ENCODE results near the gene CBL. TPM values are rescaled to one million over a fixed set of nuclear protein-coding genes. Genes with fewer than 3 reads are reported as not detected.

Gene CBL
- total RNA-seq, 2 experiments from 2014 or later = 19.2 to 59.1 TPM

GRCh38 chr11:119318240-119319135 lies 112.3 kb downstream of the CBL start:
- ChIA-PET CTCF (ENCODE audit: unreplicated experiment) (no interaction called here), POLR2A (interaction anchor here (0.6 to 1.7 kb wide), 3 partner anchors 17 to 154 kb away, joined by 3 to 4 read pairs (median 3); no protein-coding TSS in a partner anchor)
- H3K27ac ChIP-seq (ENCODE audit: low read depth, low read length, poor library complexity, severe bottlenecking) = peak overlapping the region; percentile 9
- BruUV-seq (replicated peaks) = no TSS peak
- DNase-seq (ENCODE audit: low spot score) = peak; percentile 67
- H3K36me3 ChIP-seq (ENCODE audit: insufficient read depth, low read length) = no peaks in the 10 kb centered on the region
- peaks cover 58% of the 10 kb centered on the region for H3K4me1 ChIP-seq (ENCODE audit: insufficient read depth, low read length, poor library complexity, severe bottlenecking)
- H2AFZ ChIP-seq (ENCODE audit: low read length) = no peak overlapping the region
- no peaks in the 10 kb centered on the region for H3K9me3 ChIP-seq (ENCODE audit: low read length)
- no peaks in the 10 kb centered on the region for H4K20me1 ChIP-seq (ENCODE audit: insufficient read depth, low read length)
- intact Hi-C loops (cut with micrococcal nuclease; ENCODE audit: unreplicated experiment) = no loop called here
- H3K79me2 ChIP-seq (ENCODE audit: insufficient read depth, low read depth, low read length) = no peaks in the 10 kb centered on the region
- no peak overlapping the region for H3K4me3 ChIP-seq (ENCODE audit: low read depth, low read length, poor library complexity, severe bottlenecking)
- peak overlapping the region; percentile 31 for H3K4me2 ChIP-seq (ENCODE audit: low read length)
- H3K9me2 ChIP-seq (ENCODE audit: insufficient read depth, low read length) = no peaks in the 10 kb centered on the region
- TF ChIP-seq EZH2phosphoT487 (IDR thresholded peaks at IDR 0.05; ENCODE audit: borderline replicate concordance, low read depth, low read length) = no peak
- TF ChIP-seq CTCF (conservative IDR thresholded peaks at IDR 0.05; ENCODE audit: low read length) = no peak

- H3K4me3 ChIP-seq (ENCODE audit: low read depth, low read length, poor library complexity, severe bottlenecking) = no peak overlapping the region
- H3K9me2 ChIP-seq (ENCODE audit: insufficient read depth, low read length) = no peaks in the 10 kb centered on the region
- ChIA-PET POLR2A (interaction anchor here (1.2 kb wide), 1 partner anchor 19 kb away, joined by 3 read pairs; no protein-coding TSS in a partner anchor), CTCF (ENCODE audit: unreplicated experiment) (no interaction called here)
- H3K4me2 ChIP-seq (ENCODE audit: low read length) = peak overlapping the region; percentile 31
- TF ChIP-seq EZH2phosphoT487 (IDR thresholded peaks at IDR 0.05; ENCODE audit: borderline replicate concordance, low read depth, low read length) = no peak
- no peak for TF ChIP-seq CTCF (conservative IDR thresholded peaks at IDR 0.05; ENCODE audit: low read length)
- H2AFZ ChIP-seq (ENCODE audit: low read length) = no peak overlapping the region
- intact Hi-C loops (cut with micrococcal nuclease; ENCODE audit: unreplicated experiment) = no loop called here
- peak overlapping the region; percentile 9 for H3K27ac ChIP-seq (ENCODE audit: low read depth, low read length, poor library complexity, severe bottlenecking)
- H3K36me3 ChIP-seq (ENCODE audit: insufficient read depth, low read length) = no peaks in the 10 kb centered on the region
- H3K9me3 ChIP-seq (ENCODE audit: low read length) = no peaks in the 10 kb centered on the region
- H3K4me1 ChIP-seq (ENCODE audit: insufficient read depth, low read length, poor library complexity, severe bottlenecking) = peaks cover 58% of the 10 kb centered on the region
- no peak for DNase-seq (ENCODE audit: low spot score)
- H4K20me1 ChIP-seq (ENCODE audit: insufficient read depth, low read length) = no peaks in the 10 kb centered on the region
- H3K79me2 ChIP-seq (ENCODE audit: insufficient read depth, low read depth, low read length) = no peaks in the 10 kb centered on the region
- BruUV-seq (replicated peaks) = no TSS peak
Observed at GRCh38 chr11:119319136-119319699, 113.1 kb downstream of the CBL start.
